ENCODE measurements around the gene CYP2A6.
"Not testable (repeated sequence)": the region's sequence is repeated elsewhere in the genome, so short reads cannot be mapped to it uniquely, and the experiment has no call there.

GRCh38 chr19:40825460-40826095 lies 24.7 kb downstream of the CYP2A6 start:
- not testable (repeated sequence) for TF ChIP-seq POLR2A, CTCF (IDR thresholded peaks at IDR 0.05)
